ENCODE results near the gene SPDYC. TPM values are rescaled to one million over a fixed set of nuclear protein-coding genes. Genes with fewer than 3 reads are reported as not detected.

The SPDYC gene
- total and polyA plus RNA-seq, 2 of the 13 experiments (the other 11 are each of a cell fraction or from before 2014, with no cell fraction given) = 0.15 to 0.33 TPM

GRCh38 chr11:65121865-65122696 is 48.0 kb upstream of the SPDYC start, which contains the start of the genes FAU and MRPL49 (continued):
- TF ChIP-seq JARID2 (CRISPR knock-in tag; IDR thresholded peaks at IDR 0.05; ENCODE audit: insufficient replicate concordance) (no peak), ZNF644 (CRISPR knock-in tag; IDR thresholded peaks at IDR 0.05; ENCODE audit: low read depth) (0 out of 2 replicates have a peak, but pooled peaks have one; percentile 11), GMEB1 (CRISPR knock-in tag; IDR thresholded peaks at IDR 0.05; ENCODE audit: borderline replicate concordance) (peak; percentile 98), ZNF350 (CRISPR knock-in tag; IDR thresholded peaks at IDR 0.05; ENCODE audit: borderline replicate concordance, low read depth) (peak; percentile 90), SALL1 (CRISPR knock-in tag; IDR thresholded peaks at IDR 0.05) (peak; percentile 70; the same call in 1 of the 2 replicates), ZNF232 (CRISPR knock-in tag; IDR thresholded peaks at IDR 0.05; ENCODE audit: borderline replicate concordance) (peak; percentile 89), ADNP (CRISPR knock-in tag; IDR thresholded peaks at IDR 0.05) (no peak), ZNF788 (CRISPR knock-in tag; IDR thresholded peaks at IDR 0.05; ENCODE audit: borderline replicate concordance) (peak; percentile 91; the same call in 1 of the 2 replicates), STAG1 (CRISPR knock-in tag; IDR thresholded peaks at IDR 0.05) (peak; percentile 28; the same call in 1 of the 2 replicates), RBFOX2 (IDR thresholded peaks at IDR 0.05; ENCODE audit: low read depth, low read length) (peak; percentile 97), RFX5 (IDR thresholded peaks at IDR 0.05; ENCODE audit: low read depth, low read length) (peak; percentile 57; the same call in 1 of the 2 replicates), CENPX (CRISPR knock-in tag; IDR thresholded peaks at IDR 0.05) (no peak), ZFP91 (CRISPR knock-in tag; IDR thresholded peaks at IDR 0.05; ENCODE audit: borderline replicate concordance) (peak; percentile 70; the same call in 1 of the 2 replicates), ZNF619 (CRISPR knock-in tag; IDR thresholded peaks at IDR 0.05) (peak; percentile 90; the same call in 1 of the 2 replicates), ZNF33B (CRISPR knock-in tag; IDR thresholded peaks at IDR 0.05) (no peak; the same call in 1 of the 2 replicates), SPEN (CRISPR knock-in tag; IDR thresholded peaks at IDR 0.05; ENCODE audit: low read depth) (peak; percentile 95), ATF5 (CRISPR knock-in tag; IDR thresholded peaks at IDR 0.05; ENCODE audit: low read depth) (peak; percentile 65; the same call in 1 of the 2 replicates), FOXJ3 (CRISPR knock-in tag; IDR thresholded peaks at IDR 0.05; ENCODE audit: borderline replicate concordance) (0 out of 2 replicates have a peak, but pooled peaks have one; percentile 53), ZNF766 (CRISPR knock-in tag; IDR thresholded peaks at IDR 0.05; ENCODE audit: borderline replicate concordance) (peak; percentile 86; the same call in 1 of the 2 replicates), ZNF614 (CRISPR knock-in tag; IDR thresholded peaks at IDR 0.05; ENCODE audit: borderline replicate concordance) (no peak), TGIF2 (CRISPR knock-in tag; IDR thresholded peaks at IDR 0.05) (peak; percentile 96), FOXA3 (CRISPR knock-in tag; IDR thresholded peaks at IDR 0.05) (peak; percentile 67), ZNF317 (CRISPR knock-in tag; IDR thresholded peaks at IDR 0.05) (peak; percentile 70; the same call in 1 of the 2 replicates), RARG (CRISPR knock-in tag; IDR thresholded peaks at IDR 0.05; ENCODE audit: low read depth) (peak; percentile 77; the same call in 1 of the 2 replicates), ZNF235 (CRISPR knock-in tag; IDR thresholded peaks at IDR 0.05; ENCODE audit: borderline replicate concordance) (peak; percentile 86)

All from HepG2 (cell line).